GM21515 (cell line): ENCODE results near the gene IFT81.
"Not testable (repeated sequence)": the region's sequence is repeated elsewhere in the genome, so short reads cannot be mapped to it uniquely, and the experiment has no call there.

ENCODE experiments used
- ATAC-seq: cut with Tn5 transposase; IDR thresholded peaks from one replicate; pipeline ENCODE4 v1.9.1; 2021; ENCODE audit not compliant: unreplicated experiment

IFT81 gene

GRCh38 chr12:110124269-110124995 is at the start of gene IFT81:
TSS of gene IFT81 (plus strand) at chr12:110124357. CDS start at chr12:110127381, 3,024 bp downstream.
- ATAC-seq, result peak; percentile 80

GRCh38 chr12:110075880-110076279 is 48.3 kb upstream of the IFT81 start:
- ATAC-seq, result no peak

- ATAC-seq, result no peak
These were observed 46.4 kb upstream of the IFT81 start for GRCh38 chr12:110077800-110078199.

GRCh38 chr12:110079477-110080400 is 44.4 kb upstream of the IFT81 start:
- ATAC-seq, result peak; percentile 82

GRCh38 chr12:110080410-110080809 is 43.7 kb upstream of the IFT81 start:
- no peak for ATAC-seq

- no peak for ATAC-seq
These were observed 39.7 kb upstream of the IFT81 start for GRCh38 chr12:110084314-110085015.

GRCh38 chr12:110088216-110088615 is 35.9 kb upstream of the IFT81 start:
- not testable (repeated sequence) for ATAC-seq

GRCh38 chr12:110088936-110089335 is 35.2 kb upstream of the IFT81 start:
- no peak for ATAC-seq

- no peak for ATAC-seq
These were observed 33.7 kb upstream of the IFT81 start for GRCh38 chr12:110090266-110091135.

GRCh38 chr12:110091136-110091711 is 32.9 kb upstream of the IFT81 start:
- ATAC-seq, result no peak

GRCh38 chr12:110093631-110094311 is 30.4 kb upstream of the IFT81 start:
- ATAC-seq, result no peak

GRCh38 chr12:110100315-110100970 is 23.7 kb upstream of the IFT81 start:
- ATAC-seq, result peak; percentile 79

GRCh38 chr12:110102255-110102654 is 21.9 kb upstream of the IFT81 start:
- no peak for ATAC-seq

- no peak for ATAC-seq
These were observed 19.7 kb upstream of the IFT81 start for GRCh38 chr12:110104188-110105094.

- no peak for ATAC-seq
These were observed 19.0 kb upstream of the IFT81 start for GRCh38 chr12:110105159-110105558.

- ATAC-seq, result no peak
These were observed 18.2 kb upstream of the IFT81 start for GRCh38 chr12:110105986-110106385.

- ATAC-seq, result no peak
These were observed 16.5 kb upstream of the IFT81 start for GRCh38 chr12:110107369-110108281.
